Parathyroid adenoma (tissue), 2 donors: ENCODE data around the gene RNF182.
"Not testable (repeated sequence)": the region's sequence is repeated elsewhere in the genome, so short reads cannot be mapped to it uniquely, and the experiment has no call there.

Experiments
- H2AFZ ChIP-seq: fragments of 300-600 bp; sonication (generic); one replicate; pipeline ENCODE4 v1.7.0; 2017; ENCODE audit warnings: antibody characterized with exemption, mild to moderate bottlenecking
- H3K27ac ChIP-seq: fragments of 300-600 bp; sonication (generic); one replicate; pipeline ENCODE4 v1.7.0; 2017
- H3K27me3 ChIP-seq: fragments of 300-600 bp; sonication (generic); one replicate; pipeline ENCODE4 v1.7.0; 2017; ENCODE audit warnings: low read length; ENCODE audit not compliant: control insufficient read depth, insufficient read depth
- H3K36me3 ChIP-seq: fragments of 300-600 bp; sonication (generic); one replicate; pipeline ENCODE4 v1.7.0; 2017; ENCODE audit warnings: low read length; ENCODE audit not compliant: control insufficient read depth, insufficient read depth
- H3K4me1 ChIP-seq: fragments of 300-600 bp; sonication (generic); one replicate; pipeline ENCODE4 v1.7.0; 2017; ENCODE audit warnings: control low read depth
- H3K4me2 ChIP-seq: fragments of 300-600 bp; sonication (generic); one replicate; pipeline ENCODE4 v1.7.0; 2017; ENCODE audit warnings: low read length
- H3K4me3 ChIP-seq: fragments of 300-600 bp; sonication (generic); one replicate; pipeline ENCODE4 v1.7.0; 2017; ENCODE audit warnings: low read depth, low read length
- H3K79me2 ChIP-seq: fragments of 300-600 bp; sonication (generic); one replicate; pipeline ENCODE4 v1.7.0; 2017; ENCODE audit warnings: control low read depth
- H3K9ac ChIP-seq: fragments of 300-600 bp; sonication (generic); one replicate; pipeline ENCODE4 v1.7.0; 2017; ENCODE audit warnings: mild to moderate bottlenecking
- H3K9me3 ChIP-seq: fragments of 300-600 bp; sonication (generic); one replicate; pipeline ENCODE4 v1.7.0; 2017; ENCODE audit warnings: low read length; ENCODE audit not compliant: control insufficient read depth
- CTCF ChIP-seq: fragments of 300-600 bp; sonication (generic); IDR thresholded peaks from one replicate; pipeline ENCODE4 v1.7.0; 2017; ENCODE audit warnings: antibody characterized with exemption, mild to moderate bottlenecking
- donor health status: primary hyperparathyroidism.

The RNF182 gene

DNA sequence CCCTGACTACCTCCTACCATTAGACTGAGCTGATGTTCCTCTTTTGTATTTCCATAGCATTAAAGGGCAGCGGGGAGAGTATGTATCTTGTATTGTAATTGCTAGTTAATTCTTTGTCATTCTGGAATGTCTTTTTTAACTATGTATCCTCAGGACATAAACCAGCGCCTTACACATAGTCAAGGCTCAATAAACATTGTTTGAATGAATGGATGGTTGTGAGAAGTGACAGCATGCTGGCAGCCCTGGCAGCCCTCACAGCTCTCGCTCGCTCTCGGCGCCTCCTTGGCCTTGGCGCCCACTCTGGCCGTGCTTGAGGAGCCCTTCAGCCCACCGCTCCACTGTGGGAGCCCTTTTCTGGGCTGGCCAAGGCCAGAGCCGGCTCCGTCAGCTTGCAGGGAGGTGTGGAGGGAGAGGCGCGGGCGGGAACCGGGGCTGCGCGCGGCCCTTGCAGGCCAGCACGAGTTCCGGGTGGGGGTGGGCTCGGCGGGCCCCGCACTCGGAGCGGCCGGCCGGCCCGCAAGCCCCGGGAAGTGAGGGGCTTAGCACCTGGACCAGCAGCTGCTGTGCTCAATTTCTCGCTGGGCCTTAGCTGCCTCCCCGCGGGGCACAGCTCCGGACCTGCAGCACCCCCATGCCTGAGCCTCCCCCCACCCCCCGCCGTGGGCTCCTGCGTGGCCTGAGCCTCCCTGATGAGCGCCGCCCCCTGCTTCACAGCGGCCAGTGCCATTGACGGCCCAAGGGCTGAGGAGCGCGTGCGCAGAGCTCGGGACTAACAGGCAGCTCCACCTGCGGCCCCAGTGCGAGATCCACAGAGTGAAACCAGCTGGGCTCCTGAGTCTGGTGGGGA lies 93.1 kb downstream of the RNF182 start:
- Histone ChIP-seq H2AFZ (no peak overlapping the region), H3K27me3 (no peaks in the 10 kb centered on the region), H3K27ac (no peak overlapping the region), H3K36me3 (no peaks in the 10 kb centered on the region), H3K4me1 (no peaks in the 10 kb centered on the region), H3K9me3 (no peaks in the 10 kb centered on the region), H3K4me2 (no peak overlapping the region), H3K4me3 (no peak overlapping the region), H3K79me2 (no peaks in the 10 kb centered on the region), H3K9ac (no peak overlapping the region)
- no peak for TF ChIP-seq CTCF

- H3K4me3 ChIP-seq, H3K9ac ChIP-seq, H3K27me3 ChIP-seq, H3K36me3 ChIP-seq, H3K27ac ChIP-seq, H3K4me2 ChIP-seq, H3K9me3 ChIP-seq, H3K79me2 ChIP-seq, H3K4me1 ChIP-seq, H2AFZ ChIP-seq: not testable (repeated sequence)
Measured at GRCh38 chr6:14018559-14018958, 93.8 kb downstream of the RNF182 start.

GRCh38 chr6:14020551-14020950 lies 95.8 kb downstream of the RNF182 start:
- Histone ChIP-seq H3K36me3 (no peaks in the 10 kb centered on the region), H3K4me1 (no peaks in the 10 kb centered on the region), H2AFZ (no peak overlapping the region), H3K9ac (no peak overlapping the region), H3K27me3 (no peaks in the 10 kb centered on the region), H3K9me3 (no peaks in the 10 kb centered on the region), H3K4me3 (no peak overlapping the region), H3K27ac (no peak overlapping the region), H3K4me2 (no peak overlapping the region), H3K79me2 (no peaks in the 10 kb centered on the region)
- no peak for TF ChIP-seq CTCF

GRCh38 chr6:14021449-14021848 lies 96.7 kb downstream of the RNF182 start:
- no peak for TF ChIP-seq CTCF
- no peaks in the 10 kb centered on the region for H3K9me3 ChIP-seq
- H3K79me2 ChIP-seq: no peaks in the 10 kb centered on the region
- no peak overlapping the region for H2AFZ ChIP-seq
- H3K27ac ChIP-seq: no peak overlapping the region
- no peaks in the 10 kb centered on the region for H3K27me3 ChIP-seq
- H3K4me2 ChIP-seq: no peak overlapping the region
- no peak overlapping the region for H3K4me3 ChIP-seq
- no peaks in the 10 kb centered on the region for H3K36me3 ChIP-seq
- H3K9ac ChIP-seq: no peak overlapping the region
- no peaks in the 10 kb centered on the region for H3K4me1 ChIP-seq

- no peak overlapping the region for H3K9ac ChIP-seq
- no peaks in the 10 kb centered on the region for H3K79me2 ChIP-seq
- no peaks in the 10 kb centered on the region for H3K36me3 ChIP-seq
- no peaks in the 10 kb centered on the region for H3K27me3 ChIP-seq
- H3K4me1 ChIP-seq: no peaks in the 10 kb centered on the region
- H3K4me2 ChIP-seq: no peak overlapping the region
- TF ChIP-seq CTCF: no peak
- no peak overlapping the region for H2AFZ ChIP-seq
- H3K27ac ChIP-seq: no peak overlapping the region
- H3K4me3 ChIP-seq: no peak overlapping the region
- no peaks in the 10 kb centered on the region for H3K9me3 ChIP-seq
Measured at GRCh38 chr6:14022673-14023072, 97.9 kb downstream of the RNF182 start.
